HEK293T (cell line): Measurements from ENCODE around the gene KSR2.

Experiments used
- CTCF ChIA-PET: fragments of 350-600 bp; formaldehyde crosslinking; extraction: SDS; loops from one replicate; lab custom pipeline; 2021; ENCODE audit warnings: antibody characterized with exemption, inconsistent platforms; lab: Yijun Ruan, JAX
- POLR2A ChIA-PET: fragments of 350-600 bp; formaldehyde crosslinking; extraction: SDS; loops from one replicate; lab custom pipeline; 2020; ENCODE audit warnings: antibody characterized with exemption, inconsistent platforms; lab: Yijun Ruan, JAX
- DNase-seq: peaks from one replicate; pipeline ENCODE4 v3.0.0; 2012; ENCODE audit warnings: mixed read lengths; ENCODE audit errors: extremely low spot score
- ARNT ChIP-seq: fragments of 450-650 bp; IDR thresholded peaks from 2 replicates; pipeline ENCODE4 v1.6.1; 2017; ENCODE audit warnings: mild to moderate bottlenecking
- BHLHE40 ChIP-seq: fragments of 450-650 bp; IDR thresholded peaks from 2 replicates; pipeline ENCODE4 v1.6.1; 2016; ENCODE audit warnings: mild to moderate bottlenecking, moderate library complexity, borderline replicate concordance
- CTBP1 ChIP-seq: fragments of 450-650 bp; IDR thresholded peaks from 2 replicates; pipeline ENCODE4 v1.6.1; 2016; ENCODE audit warnings: borderline replicate concordance
- ELF4 ChIP-seq: fragments of 450-650 bp; IDR thresholded peaks from 2 replicates; pipeline ENCODE4 v1.6.1; 2017; ENCODE audit warnings: antibody characterized with exemption
- FOXA1 ChIP-seq: fragments of 450-650 bp; IDR thresholded peaks from 2 replicates; pipeline ENCODE4 v1.6.1; 2016; ENCODE audit warnings: mild to moderate bottlenecking
- FOXK2 ChIP-seq: fragments of 450-650 bp; IDR thresholded peaks from 2 replicates; pipeline ENCODE4 v1.6.1; 2016; ENCODE audit warnings: mild to moderate bottlenecking
- FOXM1 ChIP-seq: fragments of 450-650 bp; IDR thresholded peaks from 2 replicates; pipeline ENCODE4 v1.6.1; 2017; ENCODE audit warnings: mild to moderate bottlenecking, borderline replicate concordance
- HDGF ChIP-seq: fragments of 450-650 bp; IDR thresholded peaks from 2 replicates; pipeline ENCODE4 v1.6.1; 2017; ENCODE audit warnings: antibody characterized with exemption, borderline replicate concordance
- L3MBTL2 ChIP-seq: fragments of 450-650 bp; conservative IDR thresholded peaks from 2 replicates; pipeline ENCODE4 v1.6.1; 2016; ENCODE audit warnings: mild to moderate bottlenecking
- LEF1 ChIP-seq: fragments of 450-650 bp; IDR thresholded peaks from 2 replicates; pipeline ENCODE4 v1.6.1; 2017; ENCODE audit warnings: mild to moderate bottlenecking, borderline replicate concordance
- NFRKB ChIP-seq: fragments of 450-650 bp; IDR thresholded peaks from 2 replicates; pipeline ENCODE4 v1.6.1; 2016; ENCODE audit warnings: mild to moderate bottlenecking, moderate library complexity
- PKNOX1 ChIP-seq: fragments of 450-650 bp; IDR thresholded peaks from 2 replicates; pipeline ENCODE4 v1.6.1; 2016
- SP1 ChIP-seq: fragments of 450-650 bp; IDR thresholded peaks from 2 replicates; pipeline ENCODE4 v1.6.1; 2017
- SUZ12 ChIP-seq: fragments of 450-650 bp; IDR thresholded peaks from 2 replicates; pipeline ENCODE4 v1.6.1; 2016; ENCODE audit warnings: mild to moderate bottlenecking
- TARDBP ChIP-seq: fragments of 450-650 bp; IDR thresholded peaks from 2 replicates; pipeline ENCODE4 v1.6.1; 2016
- ZNF384 ChIP-seq: fragments of 450-650 bp; IDR thresholded peaks from 2 replicates; pipeline ENCODE4 v1.6.1; 2016

Gene KSR2

GRCh38 chr12:117882603-117883184 lies 86.1 kb downstream of the KSR2 start:
- TF ChIP-seq CTBP1 = no peak
- POLR2A ChIA-PET = no interaction called here
- DNase-seq = no peak
- CTCF ChIA-PET = interaction anchor here (1.9 kb wide), 1 partner anchor 25 kb away, joined by 6 read pairs; no protein-coding TSS in a partner anchor

- POLR2A ChIA-PET = no interaction called here
- TF ChIP-seq PKNOX1 (no peak), LEF1 (no peak), ZNF384 (no peak), FOXA1 (no peak), SP1 (no peak), FOXK2 (no peak), FOXM1 (no peak), TARDBP (no peak), ELF4 (no peak), NFRKB (no peak), ARNT (no peak)
- CTCF ChIA-PET = no interaction called here
- DNase-seq = no peak
These were observed 86.6 kb downstream of the KSR2 start for GRCh38 chr12:117882181-117882580.

GRCh38 chr12:117881517-117881916 lies 87.3 kb downstream of the KSR2 start:
- DNase-seq = no peak
- CTCF ChIA-PET = no interaction called here
- POLR2A ChIA-PET = no interaction called here
- TF ChIP-seq SUZ12 (no peak), CTBP1 (no peak), SP1 (no peak), TARDBP (no peak), HDGF (no peak), FOXA1 (no peak), ELF4 (no peak), PKNOX1 (no peak), NFRKB (no peak), L3MBTL2 (no peak), BHLHE40 (no peak), FOXK2 (no peak), ARNT (no peak), ZNF384 (no peak)

GRCh38 chr12:117878605-117879004 lies 90.2 kb downstream of the KSR2 start:
- CTCF ChIA-PET = interaction anchor here (0.6 to 2.3 kb wide), 4 partner anchors 11 to 156 kb away, joined by 3 to 6 read pairs (median 4); no protein-coding TSS in a partner anchor
- no peak for TF ChIP-seq SP1
- no peak for TF ChIP-seq L3MBTL2
- TF ChIP-seq CTBP1 = no peak
- no peak for TF ChIP-seq PKNOX1
- no peak for TF ChIP-seq FOXM1
- TF ChIP-seq ZNF384 = no peak
- TF ChIP-seq FOXK2 = no peak
- TF ChIP-seq NFRKB = no peak
- DNase-seq = no peak

GRCh38 chr12:117876436-117876816 lies 92.4 kb downstream of the KSR2 start:
- TF ChIP-seq HDGF = no peak
- TF ChIP-seq ELF4 = no peak
- TF ChIP-seq FOXA1 = no peak
- no peak for TF ChIP-seq LEF1
- TF ChIP-seq CTBP1 = no peak
- TF ChIP-seq SP1 = no peak
- TF ChIP-seq FOXM1 = no peak
- no peak for TF ChIP-seq FOXK2
- no peak for TF ChIP-seq ZNF384
- no peak for TF ChIP-seq L3MBTL2
- TF ChIP-seq TARDBP = no peak
- no peak for TF ChIP-seq ARNT
- no peak for TF ChIP-seq BHLHE40
- TF ChIP-seq SUZ12 = no peak
- TF ChIP-seq NFRKB = no peak
- TF ChIP-seq PKNOX1 = no peak
- CTCF ChIA-PET = interaction anchor here (0.6 to 2.1 kb wide), 2 partner anchors 19 to 912 kb away, joined by 3 to 5 read pairs; no protein-coding TSS in a partner anchor
- POLR2A ChIA-PET = no interaction called here
- DNase-seq = no peak

More at GRCh38 chr12:117878605-117879004, 90.2 kb downstream of the KSR2 start:
- POLR2A ChIA-PET = interaction anchor here (1.2 to 1.5 kb wide), 2 partner anchors 138 to 497 kb away, joined by 3 to 7 read pairs; partner anchors contain the start of genes RFC5 and SUDS3

GRCh38 chr12:117875744-117876435 lies 92.9 kb downstream of the KSR2 start:
- peak; percentile 75 for DNase-seq
- CTCF ChIA-PET = interaction anchor here (0.5 to 1.4 kb wide), 4 partner anchors 14 to 500 kb away, joined by 3 to 7 read pairs (median 4); partner anchors contain the start of gene SUDS3
- TF ChIP-seq HDGF (no peak), PKNOX1 (peak; percentile 10; the same call in 1 of the 2 replicates), TARDBP (no peak), FOXM1 (no peak)
- POLR2A ChIA-PET = no interaction called here
